GM12878 (cell line): ENCODE measurements around the gene KIAA0408. TPM values are rescaled to one million over a fixed set of nuclear protein-coding genes. Genes with fewer than 3 reads are reported as not detected.

Experiments used
- ATAC-seq: fragments of 200-7000 bp; cut with Tn5 transposase; 3 replicates; pipeline ENCODE4 v1.9.1; 2020; ENCODE audit warnings: mild to moderate bottlenecking, moderate library complexity
- BruUV-seq: library from RNA; stranded (reverse); fragments of 400-500 nt; replicated peaks from 2 replicates; lab custom pipeline; 2021; lab: Mats Ljungman, UMichigan
- CTCF ChIA-PET: fragments of 300-600 bp; sonication (Branson Sonifier 250); formaldehyde crosslinking; extraction: SDS; loops from one replicate; lab custom pipeline; 2021; ENCODE audit warnings: inconsistent platforms; lab: Yijun Ruan, JAX
- POLR2A ChIA-PET: fragments of 350-600 bp; formaldehyde crosslinking; extraction: SDS; loops from one replicate; lab custom pipeline; 2021; ENCODE audit warnings: inconsistent platforms; lab: Charles Lee
- RAD21 ChIA-PET: fragments of 300-600 bp; sonication (Branson Sonifier 250); formaldehyde crosslinking; loops from one replicate; lab custom pipeline; 2023; ENCODE audit warnings: antibody characterized with exemption; ENCODE audit not compliant: unreplicated experiment; lab: Charles Lee
- SMC1A ChIA-PET: fragments of 300-600 bp; sonication (Branson Sonifier 250); formaldehyde crosslinking; loops from one replicate; lab custom pipeline; 2023; ENCODE audit not compliant: unreplicated experiment, uncharacterized antibody; lab: Charles Lee
- DNase-seq: peaks from one replicate; pipeline ENCODE4 v3.0.0-alpha.2; 2011; ENCODE audit warnings: low read depth, low spot score
- FAIRE-seq: peaks from 3 replicates; lab custom pipeline; 2011; peaks lifted over from hg19 to GRCh38; lab: Jason Lieb, UNC
- H2AFZ ChIP-seq: 2 replicates; pipeline ENCODE4 v1.6.0; 2011; ENCODE audit warnings: low read depth, low read length, control low read depth; ENCODE audit not compliant: control insufficient read depth
- H3K27ac ChIP-seq: 2 replicates; pipeline ENCODE4 v1.5.1; 2011; ENCODE audit warnings: control low read depth; ENCODE audit not compliant: control insufficient read depth, insufficient read depth
- H3K27me3 ChIP-seq, 2 experiments: replicated peaks in 1 of 2; 2 replicates each; pipeline versions ENCODE4 v1.6.0 to v1.6.1; 2011; ENCODE audit warnings: low read length in 1 of 2; ENCODE audit not compliant: control insufficient read depth in 2 of 2, insufficient read depth in 2 of 2
- H3K36me3 ChIP-seq, 2 experiments: 2 replicates each; pipeline ENCODE4 v1.5.1; 2011; ENCODE audit warnings: low read length in 1 of 2; ENCODE audit not compliant: control insufficient read depth in 2 of 2, insufficient read depth in 2 of 2
- H3K4me1 ChIP-seq: 2 replicates; pipeline ENCODE4 v1.6.1; 2011; ENCODE audit warnings: mild to moderate bottlenecking, low read length, moderate library complexity, mixed read lengths; ENCODE audit not compliant: control insufficient read depth, insufficient read depth
- H3K4me2 ChIP-seq: 2 replicates; pipeline ENCODE4 v1.6.0; 2011; ENCODE audit warnings: control low read depth; ENCODE audit not compliant: control insufficient read depth, insufficient read depth
- H3K4me3 ChIP-seq: fragments of 200-600 bp; sonication (generic); 2 replicates; pipeline ENCODE4 v1.5.1; 2016
- H3K79me2 ChIP-seq: 2 replicates; pipeline ENCODE4 v1.6.0; 2011; ENCODE audit warnings: low read length; ENCODE audit not compliant: control insufficient read depth, insufficient read depth
- H3K9ac ChIP-seq: 2 replicates; pipeline ENCODE4 v1.8.0; 2011; ENCODE audit warnings: low read length, control low read depth, mixed read lengths; ENCODE audit not compliant: control insufficient read depth, insufficient read depth
- H3K9me3 ChIP-seq: replicated peaks from 3 replicates; pipeline ENCODE4 v1.5.1; 2011; ENCODE audit warnings: mild to moderate bottlenecking, low read length; ENCODE audit not compliant: control insufficient read depth, insufficient read depth
- H4K20me1 ChIP-seq: 2 replicates; pipeline ENCODE4 v1.6.0; 2011; ENCODE audit not compliant: control insufficient read depth, insufficient read depth
- ASH2L ChIP-seq: fragments of 300-600, 200-600 bp; sonication (generic); IDR thresholded peaks from 2 replicates; pipeline ENCODE4 v1.6.1; 2017; ENCODE audit warnings: low read depth, mild to moderate bottlenecking, borderline replicate concordance
- BCL11A ChIP-seq: IDR thresholded peaks from 2 replicates; pipeline ENCODE4 v1.6.1; 2011; ENCODE audit warnings: low read depth, low read length
- MYC ChIP-seq: IDR thresholded peaks from 2 replicates; pipeline ENCODE4 v1.6.1; 2011; ENCODE audit warnings: mild to moderate bottlenecking, low read length, moderate library complexity, inconsistent platforms; ENCODE audit not compliant: insufficient read depth, insufficient replicate concordance, insufficient read length, severe bottlenecking
- REST ChIP-seq: IDR thresholded peaks from 2 replicates; pipeline ENCODE4 v1.6.1; 2012; ENCODE audit warnings: mild to moderate bottlenecking, low read depth, low read length
- STAT3 ChIP-seq: IDR thresholded peaks from 2 replicates; pipeline ENCODE4 v1.6.1; 2011; ENCODE audit warnings: low read depth, low read length, improper control_type of control experiment
- ZNF24 ChIP-seq: fragments of 450-650 bp; IDR thresholded peaks from 2 replicates; pipeline ENCODE4 v1.6.1; 2017; ENCODE audit warnings: antibody characterized with exemption, mild to moderate bottlenecking
- ZZZ3 ChIP-seq: IDR thresholded peaks from 2 replicates; pipeline ENCODE4 v1.6.1; 2011; ENCODE audit warnings: low read depth; ENCODE audit not compliant: control insufficient read depth, insufficient read length
- WGBS: methylation state at CpG from one replicate; pipeline ENCODE4 v1.1.6; 2016; ENCODE audit warnings: low lambda C conversion rate; ENCODE audit not compliant: insufficient replicate concordance, insufficient coverage; ENCODE audit errors: missing lambda C conversion rate; 5-methylcytosine and 5-hydroxymethylcytosine counted together
- in situ Hi-C: fragments of 300-500 bp; cut with MboI; formaldehyde crosslinking; loops from 9 replicates; pipeline ENCODE4 v1.14.3; 2018; ENCODE audit warnings: mixed read lengths
- intact Hi-C: fragments of 100-400 bp; cut with micrococcal nuclease; formaldehyde crosslinking; loops from one replicate; pipeline ENCODE4 v1.14.2; 2022; ENCODE audit not compliant: unreplicated experiment
- polyA plus RNA-seq, 11 experiments: library from polyadenylated mRNA; depleted of rRNA in 4 of 11; unstranded in 6 of 11; stranded (reverse) in 5 of 11; fragments of >200 nt; fragmentation: Nextera tagmentation in 4 of 11; fragmentation: Illumina TruSeq in 1 of 11; extraction: Ambion mirVana in 4 of 11; extraction: Trizol in 1 of 11; gene quantifications; 1 replicate in 1 of 11; 2 replicates in 10 of 11; pipeline versions ENCODE4 v1.2.1 to v1.2.3, GENCODE V29; 2011 to 2016; ENCODE audit warnings: inconsistent platforms in 2 of 11, missing spikeins in 2 of 11, low read depth in 1 of 11
- total RNA-seq, 4 experiments: library from RNA; depleted of rRNA in 3 of 4; stranded (reverse); fragments of >200 nt in 3 of 4; fragmentation: Illumina TruSeq in 1 of 4; extraction: Trizol in 1 of 4; gene quantifications; 2 replicates each; pipeline versions ENCODE4 v1.2.1 to v1.2.3, GENCODE V29; 2013 to 2021

KIAA0408 gene
- total and polyA plus RNA-seq, 10 of the 15 experiments (the other 5 are each of a cell fraction or from before 2014, with no cell fraction given), result 0.03 to 0.30 (median 0.06) TPM; not detected in 4

- SMC1A ChIA-PET, result no interaction called here
- no TSS peak for BruUV-seq
- FAIRE-seq, result no peak
- intact Hi-C loops, result no loop called here
- CTCF ChIA-PET, result no interaction called here
- ATAC-seq, result no peak
- H4K20me1 ChIP-seq, result no peaks in the 10 kb centered on the region
- in situ Hi-C loops, result no loop called here
- H3K4me1 ChIP-seq, result no peaks in the 10 kb centered on the region
- no peak overlapping the region for H3K4me3 ChIP-seq
- no peak for DNase-seq
- POLR2A ChIA-PET, result no interaction called here
- H3K79me2 ChIP-seq, result no peaks in the 10 kb centered on the region
- H2AFZ ChIP-seq, result no peak overlapping the region
- RAD21 ChIA-PET, result no interaction called here
- H3K9ac ChIP-seq, result no peak overlapping the region
- no peak for TF ChIP-seq STAT3
- TF ChIP-seq ZZZ3, result no peak
- no peak for TF ChIP-seq REST
- no peak for TF ChIP-seq ASH2L
- no peak for TF ChIP-seq BCL11A
- no peak for TF ChIP-seq MYC
- TF ChIP-seq ZNF24, result no peak
- H3K9me3 ChIP-seq, result no peaks in the 10 kb centered on the region
- H3K27me3 ChIP-seq, result no peaks in the 10 kb centered on the region
- no peak overlapping the region for H3K27ac ChIP-seq
- no peak overlapping the region for H3K4me2 ChIP-seq
- 45% methylated on average over 3 of the region's 3 CpGs for WGBS
- no peaks in the 10 kb centered on the region for H3K36me3 ChIP-seq
Observed at GRCh38 chr6:127436578-127437110, 22.5 kb downstream of the KIAA0408 start.
